ENCODE results near the gene SORL1.
"Not testable (repeated sequence)": the region's sequence is repeated elsewhere in the genome, so short reads cannot be mapped to it uniquely, and the experiment has no call there.

Gene SORL1

GRCh38 chr11:121595717-121596161 lies 143.6 kb downstream of the SORL1 start:
- DNase-seq: no peak

DNA sequence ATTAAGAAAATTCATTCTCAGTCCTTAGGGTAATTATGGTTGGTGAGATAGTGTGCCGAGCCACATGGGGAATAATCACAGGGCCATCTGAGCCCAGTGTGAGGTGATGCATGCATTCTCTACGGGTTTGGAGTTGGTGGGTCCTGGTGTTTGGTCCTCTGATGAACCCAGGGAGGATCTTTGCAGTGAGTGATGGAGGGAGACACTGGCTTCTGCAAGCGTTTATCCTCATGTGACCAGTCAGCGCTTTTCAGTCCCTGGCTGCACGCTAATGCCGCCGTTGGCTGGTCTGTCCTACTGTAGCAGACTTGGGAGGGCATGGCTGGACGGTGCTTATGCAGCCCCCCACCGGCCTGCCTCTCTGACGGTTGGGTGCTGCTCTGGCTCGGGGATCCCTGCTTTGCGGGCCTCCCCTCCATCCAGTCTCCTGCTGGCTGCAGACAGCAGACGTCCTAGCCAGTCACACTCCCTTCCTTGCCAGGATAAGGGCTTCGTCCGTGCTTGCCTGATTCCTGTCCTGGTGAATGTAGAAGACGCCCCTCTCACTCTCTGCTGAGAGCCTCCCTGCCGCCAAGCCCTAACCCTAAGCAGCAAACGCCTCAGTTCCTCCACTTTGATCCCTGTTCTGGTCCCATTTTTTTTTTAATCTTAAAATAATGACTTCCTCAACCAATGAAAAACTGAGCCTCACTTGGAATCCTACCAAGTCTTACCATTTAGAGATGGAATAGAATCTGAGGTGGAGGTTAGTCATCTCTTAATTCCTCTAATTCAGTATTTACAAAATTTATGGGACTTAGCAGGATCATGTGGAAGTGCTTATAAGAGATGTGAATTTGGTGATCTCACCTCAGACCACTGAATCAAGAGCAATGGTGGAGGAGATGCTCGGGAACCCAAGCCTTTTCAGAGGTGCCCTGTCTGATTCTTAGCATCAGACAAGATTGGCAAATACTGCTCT lies 144.4 kb downstream of the SORL1 start:
- DNase-seq: no peak

- no peak for DNase-seq
Measured at GRCh38 chr11:121603316-121603715, 151.2 kb downstream of the SORL1 start.

GRCh38 chr11:121604152-121604551 lies 152.0 kb downstream of the SORL1 start:
- no peak for DNase-seq

DNA sequence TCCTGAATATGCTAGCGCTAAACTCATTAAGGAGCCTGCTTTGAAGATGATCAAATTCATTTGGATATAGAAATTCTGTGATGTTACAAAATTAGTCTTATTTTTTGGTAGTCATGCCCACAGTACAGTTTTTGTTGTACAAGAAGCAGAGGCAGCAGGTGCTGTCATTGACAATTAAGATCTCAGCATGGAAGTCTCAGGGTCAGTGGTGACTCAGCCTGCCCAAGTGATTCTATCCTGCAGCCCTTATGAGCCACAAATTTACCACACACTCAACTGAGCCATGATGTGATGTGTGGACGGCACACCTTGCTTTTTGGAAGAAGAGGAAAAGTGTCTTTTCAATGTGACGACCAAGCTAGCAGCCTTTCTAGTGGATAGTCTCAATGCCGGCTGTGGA lies 154.2 kb downstream of the SORL1 start:
- DNase-seq: no peak

DNA sequence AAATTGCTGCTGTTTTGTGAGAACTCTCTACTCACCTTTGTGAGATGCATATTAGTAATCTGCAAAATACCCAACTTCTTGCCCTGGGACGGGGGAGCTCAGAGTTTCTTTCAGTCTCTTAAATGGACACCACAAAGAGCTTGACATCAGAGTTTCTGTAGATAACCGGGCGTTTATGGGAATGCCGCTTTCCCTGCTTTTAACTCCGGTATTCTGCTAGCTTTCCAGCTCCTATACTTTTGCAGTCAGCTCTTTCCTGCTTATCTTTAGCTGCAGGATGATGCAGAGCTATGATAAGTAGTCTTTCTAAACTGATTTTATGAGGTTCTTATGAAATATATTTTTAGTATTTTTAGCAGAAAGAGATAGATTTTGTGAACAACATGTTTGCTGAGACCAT lies 155.2 kb downstream of the SORL1 start:
- no peak for DNase-seq

- DNase-seq: no peak
Measured at GRCh38 chr11:121608545-121609098, 156.5 kb downstream of the SORL1 start.

- DNase-seq: no peak
Measured at GRCh38 chr11:121610706-121611105, 158.6 kb downstream of the SORL1 start.

DNA sequence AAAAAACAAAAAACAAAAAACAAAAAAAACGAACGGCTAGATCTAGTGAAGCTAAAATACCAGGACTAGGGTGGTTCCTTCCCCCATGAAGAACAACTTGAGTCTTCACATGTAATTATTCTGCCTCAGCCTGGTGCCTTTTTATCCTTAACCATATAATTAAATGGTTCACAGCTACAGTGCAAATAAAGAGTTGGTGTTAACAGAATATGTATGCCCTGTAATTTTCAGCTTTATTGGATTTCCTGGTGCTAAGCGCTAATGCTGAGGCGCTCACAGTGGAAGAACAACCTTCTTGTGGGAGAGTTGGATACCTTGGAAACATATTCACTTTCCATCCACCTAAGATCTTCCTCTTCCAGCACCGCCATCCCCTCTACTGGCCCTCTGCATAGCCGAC lies 159.1 kb downstream of the SORL1 start:
- no peak for DNase-seq

- DNase-seq: no peak
Measured at GRCh38 chr11:121613724-121614123, 161.6 kb downstream of the SORL1 start.

- DNase-seq: no peak
Measured at GRCh38 chr11:121614636-121615240, 162.6 kb downstream of the SORL1 start.

- no peak for DNase-seq
Measured at GRCh38 chr11:121615501-121615900, 163.4 kb downstream of the SORL1 start.

DNA sequence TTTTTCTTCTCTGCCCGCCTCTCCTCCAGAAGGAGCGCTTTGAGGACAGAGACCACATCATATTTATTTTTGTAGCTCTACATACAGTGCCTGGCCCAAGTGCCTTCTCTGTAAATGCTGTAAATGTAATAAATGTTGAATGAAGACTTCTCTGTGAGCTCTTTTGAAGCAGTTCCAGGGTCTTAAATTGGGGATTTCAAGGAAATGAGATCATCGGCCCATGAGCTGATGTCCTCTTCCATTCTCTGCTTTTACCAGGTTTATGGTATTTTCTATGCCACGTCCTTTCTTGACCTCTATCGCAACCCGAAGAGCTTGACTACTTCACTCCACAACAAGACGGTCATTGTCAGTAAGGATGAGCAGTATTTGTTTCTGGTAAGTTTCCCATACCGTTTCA lies 166.4 kb downstream of the SORL1 start:
- DNase-seq: no peak

DNA sequence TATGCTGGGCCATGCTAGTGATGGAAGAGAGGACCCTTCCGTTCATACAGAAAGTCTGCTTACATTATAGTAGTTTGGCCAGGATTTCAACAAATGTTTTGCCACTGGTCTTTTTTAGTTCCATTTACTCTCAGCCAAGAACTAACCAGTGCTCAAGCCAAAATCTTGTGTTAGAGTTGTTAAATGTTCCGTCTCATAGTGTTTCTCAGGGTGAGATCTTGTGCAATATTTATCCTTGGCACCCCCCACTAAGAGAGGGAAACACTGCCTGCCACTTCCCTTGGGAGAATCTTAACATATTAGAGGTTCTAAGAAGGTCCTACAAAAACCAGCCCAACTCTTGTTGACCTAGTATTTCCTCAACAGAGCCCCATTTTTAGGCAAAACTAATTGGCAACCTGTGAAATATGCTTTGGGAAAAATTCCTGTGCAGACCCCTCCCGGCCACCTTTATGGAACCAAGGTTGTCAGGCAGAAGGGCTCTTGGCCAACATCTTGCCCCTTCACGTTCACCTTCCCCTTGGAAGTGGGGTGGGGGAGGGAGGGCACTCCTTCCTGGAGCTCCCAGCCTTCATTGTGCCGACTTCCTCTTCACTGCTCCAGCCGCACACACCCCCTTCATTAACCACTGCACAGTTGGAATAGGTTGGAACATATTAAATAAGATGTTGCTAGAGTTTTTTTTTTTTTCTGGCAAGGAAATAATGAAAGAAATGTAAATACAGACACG lies 173.8 kb downstream of the SORL1 start:
- no peak for DNase-seq

- no peak for DNase-seq
Measured at GRCh38 chr11:121626507-121626875, 174.4 kb downstream of the SORL1 start.

DNA sequence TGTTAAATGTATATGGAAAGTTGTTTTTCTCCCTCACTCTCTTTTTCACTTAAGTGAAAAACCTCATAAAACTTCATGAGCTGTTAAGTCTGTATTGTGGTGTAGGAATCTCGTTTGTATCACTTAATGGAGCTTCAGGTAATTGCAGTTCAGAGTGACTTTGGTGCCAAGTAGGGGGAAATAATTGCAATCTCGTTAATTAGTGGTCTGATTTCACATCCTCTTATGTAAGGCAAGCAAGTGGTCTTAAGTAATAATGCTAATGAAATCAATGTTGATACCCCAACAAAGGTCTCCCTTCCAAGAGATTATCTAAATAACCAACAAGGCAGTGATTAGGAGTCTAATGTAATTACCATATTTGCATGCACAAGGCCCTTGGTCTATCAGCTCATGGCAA lies 174.9 kb downstream of the SORL1 start:
- DNase-seq: no peak

DNA sequence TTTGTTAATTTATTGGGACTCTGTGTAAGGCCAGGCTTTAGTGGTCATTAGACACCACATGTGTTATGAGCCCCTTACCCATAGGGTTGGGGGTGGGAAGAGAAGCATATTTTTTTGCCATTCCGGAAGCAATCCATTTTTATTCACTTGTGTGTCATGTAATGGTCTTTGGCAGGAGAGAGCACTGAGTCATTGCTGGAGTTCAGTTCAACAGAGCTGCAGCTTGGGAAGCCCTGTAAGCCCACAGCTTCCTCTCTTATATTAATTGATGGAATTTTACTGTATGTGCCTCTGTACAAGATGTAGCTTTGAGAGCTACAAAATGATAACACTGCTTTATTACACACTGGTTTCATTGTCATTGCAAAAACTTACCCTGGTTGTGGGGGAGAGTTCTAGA lies 177.9 kb downstream of the SORL1 start:
- no peak for DNase-seq

DNA sequence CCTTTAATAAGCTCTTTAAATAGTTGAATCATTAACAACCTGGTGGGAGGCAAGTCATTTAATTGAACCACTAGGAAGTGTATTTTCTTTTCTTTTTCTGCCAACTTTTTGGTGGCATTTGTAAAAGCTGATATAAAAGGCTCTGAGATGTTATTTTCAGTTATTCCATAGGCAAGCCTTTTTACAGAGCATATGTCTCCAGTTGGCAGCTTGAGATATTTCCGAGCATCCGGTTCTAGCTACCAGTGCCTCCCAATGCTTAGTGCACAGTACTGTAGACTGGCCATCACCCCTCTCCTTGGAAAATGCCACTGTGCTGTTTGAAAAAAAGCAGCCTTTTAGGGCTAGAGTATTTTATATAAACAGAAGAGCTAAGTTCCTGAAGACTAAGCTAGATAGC lies 179.3 kb downstream of the SORL1 start:
- DNase-seq: no peak

- no peak for DNase-seq
Measured at GRCh38 chr11:121634273-121634672, 182.2 kb downstream of the SORL1 start.

DNA sequence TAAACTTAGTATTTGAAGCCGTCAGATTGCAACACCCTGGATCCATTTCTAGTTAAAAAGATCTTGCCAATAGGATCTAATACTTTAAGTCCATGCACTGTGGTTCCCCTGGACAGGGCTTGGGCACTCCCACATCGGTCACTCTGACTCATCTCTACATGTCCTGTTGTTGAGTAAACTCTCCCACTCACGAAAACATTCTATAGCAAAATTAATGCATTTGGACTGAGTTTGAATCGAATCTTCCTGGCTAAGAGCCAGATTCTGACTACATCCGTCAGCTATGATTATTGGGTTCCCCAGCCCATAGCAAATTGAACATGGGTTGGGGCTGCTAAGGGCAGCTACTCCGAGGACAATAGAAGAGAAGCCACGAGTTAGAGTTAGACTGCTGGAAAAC lies 182.8 kb downstream of the SORL1 start:
- DNase-seq: no peak

GRCh38 chr11:121636081-121636799 lies 184.1 kb downstream of the SORL1 start:
- no peak for DNase-seq

DNA sequence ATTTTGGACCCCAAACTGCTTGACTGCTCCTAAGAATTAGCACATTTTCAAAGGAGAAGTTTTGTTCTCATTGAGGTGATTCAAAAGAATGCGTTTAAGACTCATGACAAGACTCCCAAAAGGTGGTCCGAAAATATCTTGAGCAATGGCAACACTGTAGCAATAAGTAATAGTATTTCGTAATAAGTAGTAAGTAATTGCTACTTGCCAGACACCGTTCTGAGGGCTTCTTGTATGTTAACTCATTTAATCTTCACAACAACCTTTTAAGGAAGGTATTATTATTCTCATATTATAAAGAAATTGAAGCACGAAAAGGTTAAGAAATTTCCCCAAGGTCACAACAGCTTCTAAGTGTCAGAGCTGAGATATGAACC lies 184.7 kb downstream of the SORL1 start:
- no peak for DNase-seq

- not testable (repeated sequence) for DNase-seq
Measured at GRCh38 chr11:121637587-121637986, 185.5 kb downstream of the SORL1 start.

Measured in activated CD4-positive, alpha-beta T cell treated with anti-CD3 and anti-CD28 coated beads, Interleukin-2, Interleukin-6, amounts not matched to agents 100 ng/mL and 50 ng/mL, durations not matched to agents 16 hours and 8 hours (primary cell).